WTC11 (cell line): ENCODE measurements around the gene GPX5. TPM values are rescaled to one million over a fixed set of nuclear protein-coding genes. Genes with fewer than 3 reads are reported as not detected.

ENCODE experiments used
- ATAC-seq: fragments of 200-7000 bp; cut with Tn5 transposase; 2 replicates; pipeline ENCODE4 v1.10.0; 2021; ENCODE audit warnings: mild to moderate bottlenecking, moderate library complexity
- CTCF ChIA-PET: fragments of 300-600 bp; sonication (Branson Sonifier 250); formaldehyde crosslinking; loops from one replicate; lab custom pipeline; 2021; ENCODE audit warnings: antibody characterized with exemption; lab: Charles Lee
- POLR2A ChIA-PET: fragments of 350-600 bp; sonication (Branson Sonifier 250); formaldehyde crosslinking; loops from one replicate; lab custom pipeline; 2021; ENCODE audit warnings: antibody characterized with exemption; lab: Charles Lee
- DNase-seq: peaks from one replicate; pipeline ENCODE4 v3.0.0; 2021; ENCODE audit warnings: low spot score
- H3K27ac Mint-ChIP-seq: 2 replicates; pipeline ENCODE4 v1.8.0; 2021; ENCODE audit warnings: mixed read lengths
- H3K27me3 Mint-ChIP-seq: 2 replicates; pipeline ENCODE4 v1.8.0; 2021; ENCODE audit warnings: low read depth, mild to moderate bottlenecking, moderate library complexity, mixed read lengths
- H3K36me3 Mint-ChIP-seq: 2 replicates; pipeline ENCODE4 v1.8.0; 2021; ENCODE audit warnings: mixed read lengths
- H3K4me1 Mint-ChIP-seq: 2 replicates; pipeline ENCODE4 v1.8.0; 2022; ENCODE audit warnings: mixed read lengths
- H3K4me3 Mint-ChIP-seq: 2 replicates; pipeline ENCODE4 v1.8.0; 2021; ENCODE audit warnings: mild to moderate bottlenecking, moderate library complexity, mixed read lengths
- H3K9me3 Mint-ChIP-seq: 2 replicates; pipeline ENCODE4 v1.8.0; 2021; ENCODE audit warnings: mixed read lengths
- CBFB ChIP-seq: sonication (generic); formaldehyde crosslinking; IDR thresholded peaks from 2 replicates; pipeline ENCODE4 v1.8.1; 2022; ENCODE audit warnings: mild to moderate bottlenecking, low read depth, missing genetic modification reagents
- CREB1 ChIP-seq: sonication (generic); formaldehyde crosslinking; IDR thresholded peaks from 2 replicates; pipeline ENCODE4 v1.8.0; 2023; ENCODE audit warnings: mild to moderate bottlenecking, missing genetic modification reagents
- ELF4 ChIP-seq: sonication (generic); formaldehyde crosslinking; IDR thresholded peaks from 2 replicates; pipeline ENCODE4 v1.8.1; 2022; ENCODE audit warnings: low read depth, mild to moderate bottlenecking, moderate library complexity, missing genetic modification reagents
- EMX1 ChIP-seq: fragments of 250-450 bp; sonication (Bioruptor Pico); IDR thresholded peaks from 2 replicates; pipeline ENCODE4 v1.8.0; 2021; ENCODE audit warnings: mild to moderate bottlenecking
- FOXK1 ChIP-seq: sonication (generic); formaldehyde crosslinking; IDR thresholded peaks from 2 replicates; pipeline ENCODE4 v1.8.0; 2022; ENCODE audit warnings: mild to moderate bottlenecking, moderate library complexity, missing genetic modification reagents
- FOXP1 ChIP-seq: sonication (generic); formaldehyde crosslinking; IDR thresholded peaks from 2 replicates; pipeline ENCODE4 v1.8.0; 2022; ENCODE audit warnings: missing genetic modification reagents, mild to moderate bottlenecking, moderate library complexity, borderline replicate concordance
- JUN ChIP-seq: sonication (generic); formaldehyde crosslinking; IDR thresholded peaks from 2 replicates; pipeline ENCODE4 v1.8.0; 2023; ENCODE audit warnings: mild to moderate bottlenecking, missing genetic modification reagents
- NFE2L1 ChIP-seq: sonication (generic); formaldehyde crosslinking; IDR thresholded peaks from 2 replicates; pipeline ENCODE4 v1.8.1; 2023; ENCODE audit warnings: missing genetic modification reagents
- OVOL2 ChIP-seq: fragments of 250-450 bp; sonication (Bioruptor Pico); IDR thresholded peaks from 2 replicates; pipeline ENCODE4 v1.9.0; 2021; ENCODE audit warnings: mild to moderate bottlenecking, borderline replicate concordance
- RELA ChIP-seq: sonication (generic); formaldehyde crosslinking; IDR thresholded peaks from 2 replicates; pipeline ENCODE4 v1.8.1; 2022; ENCODE audit warnings: missing genetic modification reagents, mild to moderate bottlenecking, borderline replicate concordance
- TEAD1 ChIP-seq: sonication (generic); formaldehyde crosslinking; IDR thresholded peaks from 2 replicates; pipeline ENCODE4 v1.8.0; 2022; ENCODE audit warnings: mild to moderate bottlenecking, missing genetic modification reagents
- ZNF396 ChIP-seq: fragments of 250-450 bp; sonication (Bioruptor Pico); IDR thresholded peaks from 2 replicates; pipeline ENCODE4 v1.8.0; 2021; ENCODE audit warnings: mild to moderate bottlenecking, moderate library complexity, borderline replicate concordance
- total RNA-seq: library from RNA; stranded (reverse); gene quantifications from 3 replicates; pipeline ENCODE4 v1.2.3, GENCODE V29; 2021
- TF ChIP-seq, protein P1 (sequence below): fragments of 250-450 bp; sonication (Bioruptor Pico); conservative IDR thresholded peaks from 2 replicates; pipeline ENCODE4 v1.9.0; 2021; ENCODE audit warnings: mild to moderate bottlenecking
- TF ChIP-seq, protein P2 (sequence below): sonication (generic); formaldehyde crosslinking; IDR thresholded peaks from 2 replicates; pipeline ENCODE4 v1.8.1; 2023; ENCODE audit warnings: mild to moderate bottlenecking, missing genetic modification reagents, moderate library complexity
- TF ChIP-seq, protein P3 (sequence below): fragments of 250-450 bp; sonication (Bioruptor Pico); IDR thresholded peaks from 2 replicates; pipeline ENCODE4 v1.8.0; 2021; ENCODE audit warnings: mild to moderate bottlenecking
- TF ChIP-seq, protein P4 (sequence below): sonication (generic); formaldehyde crosslinking; IDR thresholded peaks from 2 replicates; pipeline ENCODE4 v1.8.0; 2023; ENCODE audit warnings: mild to moderate bottlenecking, missing genetic modification reagents
- TF ChIP-seq, protein P5 (sequence below): sonication (generic); formaldehyde crosslinking; IDR thresholded peaks from 2 replicates; pipeline ENCODE4 v1.8.1; 2022; ENCODE audit warnings: mild to moderate bottlenecking, moderate library complexity, missing genetic modification reagents

GPX5 gene
- total RNA-seq, 1 experiment from 2014 or later = not detected

DNA sequence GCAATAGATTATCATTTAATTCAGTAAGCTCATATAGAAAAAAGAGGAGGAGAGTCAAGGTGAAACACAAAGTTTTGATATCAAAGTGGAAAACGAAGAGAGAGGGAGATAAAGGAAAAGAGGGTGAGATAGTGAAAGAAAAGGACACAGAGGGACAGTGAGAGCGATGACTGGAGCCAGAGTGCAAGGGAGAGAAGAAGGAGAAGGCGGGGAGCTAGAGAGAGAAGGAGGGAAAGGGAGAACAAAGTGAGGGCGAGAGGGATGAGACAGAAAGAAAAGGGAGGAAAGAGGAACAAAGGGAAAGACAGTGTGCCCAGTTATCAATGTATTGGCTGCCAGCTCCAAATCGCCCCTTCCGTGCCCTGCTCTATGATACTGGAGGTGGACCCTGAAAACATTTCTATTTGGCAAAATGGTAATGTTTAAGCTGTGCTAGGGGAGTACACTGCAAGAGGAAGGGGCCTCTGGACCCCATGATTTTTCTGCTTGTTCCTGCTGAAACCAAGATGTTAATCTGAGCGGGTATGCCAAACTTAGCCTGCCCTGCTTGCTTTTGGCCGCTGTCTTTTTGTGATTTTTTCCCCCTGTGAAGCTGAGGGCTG, 27.8 kb downstream of the GPX5 start (continued):
- TF ChIP-seq, protein P1, sequence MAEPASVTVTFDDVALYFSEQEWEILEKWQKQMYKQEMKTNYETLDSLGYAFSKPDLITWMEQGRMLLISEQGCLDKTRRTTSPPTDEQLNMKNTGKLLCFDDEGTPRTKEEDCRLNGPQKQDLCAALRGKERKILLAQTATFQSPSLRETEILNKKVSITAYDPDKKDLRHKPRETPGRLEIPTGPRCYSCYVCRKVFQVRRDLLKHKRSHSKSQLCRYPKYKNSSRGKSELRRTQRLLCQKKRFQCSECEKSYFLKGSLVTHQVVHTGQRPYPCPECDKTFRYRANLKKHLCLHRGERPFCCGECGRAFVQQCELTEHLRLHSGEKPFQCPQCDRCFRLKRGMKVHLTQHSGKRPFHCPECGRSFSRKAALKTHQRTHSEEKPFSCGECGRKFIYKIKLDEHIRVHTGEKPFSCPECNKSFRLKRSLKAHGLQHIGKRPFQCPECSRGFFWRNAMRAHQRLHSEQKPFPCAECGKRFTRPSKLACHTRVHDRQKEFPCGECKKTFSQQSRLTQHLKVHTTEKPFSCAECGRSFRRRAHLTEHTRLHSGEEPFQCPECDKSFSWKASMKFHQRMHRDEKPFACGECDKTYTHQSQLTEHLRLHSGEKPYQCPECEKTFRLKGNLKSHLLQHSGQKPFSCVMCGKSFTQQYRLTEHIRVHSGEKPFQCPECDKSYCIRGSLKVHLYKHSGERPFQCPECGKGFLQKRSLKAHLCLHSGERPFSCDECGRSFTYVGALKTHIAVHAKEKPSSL = no peak
- TF ChIP-seq, protein P2, sequence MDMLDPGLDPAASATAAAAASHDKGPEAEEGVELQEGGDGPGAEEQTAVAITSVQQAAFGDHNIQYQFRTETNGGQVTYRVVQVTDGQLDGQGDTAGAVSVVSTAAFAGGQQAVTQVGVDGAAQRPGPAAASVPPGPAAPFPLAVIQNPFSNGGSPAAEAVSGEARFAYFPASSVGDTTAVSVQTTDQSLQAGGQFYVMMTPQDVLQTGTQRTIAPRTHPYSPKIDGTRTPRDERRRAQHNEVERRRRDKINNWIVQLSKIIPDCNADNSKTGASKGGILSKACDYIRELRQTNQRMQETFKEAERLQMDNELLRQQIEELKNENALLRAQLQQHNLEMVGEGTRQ (CRISPR knock-in tag) = no peak
- TF ChIP-seq, protein P3, sequence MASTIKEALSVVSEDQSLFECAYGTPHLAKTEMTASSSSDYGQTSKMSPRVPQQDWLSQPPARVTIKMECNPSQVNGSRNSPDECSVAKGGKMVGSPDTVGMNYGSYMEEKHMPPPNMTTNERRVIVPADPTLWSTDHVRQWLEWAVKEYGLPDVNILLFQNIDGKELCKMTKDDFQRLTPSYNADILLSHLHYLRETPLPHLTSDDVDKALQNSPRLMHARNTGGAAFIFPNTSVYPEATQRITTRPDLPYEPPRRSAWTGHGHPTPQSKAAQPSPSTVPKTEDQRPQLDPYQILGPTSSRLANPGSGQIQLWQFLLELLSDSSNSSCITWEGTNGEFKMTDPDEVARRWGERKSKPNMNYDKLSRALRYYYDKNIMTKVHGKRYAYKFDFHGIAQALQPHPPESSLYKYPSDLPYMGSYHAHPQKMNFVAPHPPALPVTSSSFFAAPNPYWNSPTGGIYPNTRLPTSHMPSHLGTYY = no peak

DNA sequence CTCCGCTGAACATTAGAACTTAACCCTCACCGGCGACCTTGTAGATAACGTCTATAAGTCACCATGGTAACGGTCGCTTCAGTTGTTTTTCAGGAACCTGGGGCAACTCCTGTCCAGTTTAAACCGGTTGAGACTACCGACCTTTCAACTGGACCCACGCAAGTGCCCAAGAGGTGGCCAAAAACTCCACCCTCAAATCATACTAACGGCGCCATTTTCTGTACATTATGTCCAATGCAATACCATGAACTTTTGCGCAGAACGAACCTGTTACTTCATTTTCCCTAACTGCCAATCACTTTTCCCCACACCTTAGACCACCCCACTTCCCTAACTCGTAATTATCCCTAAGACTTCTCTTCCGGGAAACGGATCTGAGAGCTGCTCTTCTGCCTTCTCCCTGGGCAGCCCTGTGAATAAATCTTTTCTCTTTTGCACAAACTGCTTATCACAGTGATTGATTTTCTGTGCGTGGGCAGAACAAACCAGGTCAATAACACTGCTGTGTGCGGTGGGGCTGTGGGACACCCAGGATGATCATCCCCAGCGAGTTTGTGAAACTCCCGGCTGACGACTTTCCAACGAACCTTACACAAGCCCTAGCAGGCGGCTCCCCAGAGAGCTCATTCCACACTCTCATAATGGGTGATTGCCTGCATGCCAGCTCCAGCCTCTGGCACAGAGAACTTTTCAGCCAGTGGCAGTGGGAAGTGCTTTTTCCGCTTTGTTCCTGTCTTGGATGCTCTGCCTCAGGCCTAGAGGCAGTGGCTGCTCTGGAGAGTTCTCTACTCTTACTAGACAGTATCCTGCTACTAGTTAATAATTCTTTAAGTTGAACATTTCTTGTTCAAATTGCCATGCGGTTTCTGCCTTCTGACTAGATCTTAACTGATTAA, 28.6 kb downstream of the GPX5 start:
- POLR2A ChIA-PET = interaction anchor here (0.6 kb wide), 1 partner anchor 868 kb away, joined by 3 read pairs; no protein-coding TSS in a partner anchor
- Mint-ChIP-seq H3K27me3 (peaks cover 69% of the 10 kb centered on the region), H3K9me3 (no peaks in the 10 kb centered on the region), H3K27ac (no peak overlapping the region), H3K36me3 (no peaks in the 10 kb centered on the region), H3K4me3 (peak overlapping the region; percentile 76), H3K4me1 (peaks cover 16% of the 10 kb centered on the region)
- ATAC-seq (no peak; the same call in 1 of the 2 replicates), DNase-seq (no peak)
- no peak for TF ChIP-seq ELF4 (CRISPR knock-in tag)
- TF ChIP-seq EMX1 (CRISPR knock-in tag) = no peak
- TF ChIP-seq FOXP1 = no peak
- no peak for TF ChIP-seq CBFB
- TF ChIP-seq, protein P4, sequence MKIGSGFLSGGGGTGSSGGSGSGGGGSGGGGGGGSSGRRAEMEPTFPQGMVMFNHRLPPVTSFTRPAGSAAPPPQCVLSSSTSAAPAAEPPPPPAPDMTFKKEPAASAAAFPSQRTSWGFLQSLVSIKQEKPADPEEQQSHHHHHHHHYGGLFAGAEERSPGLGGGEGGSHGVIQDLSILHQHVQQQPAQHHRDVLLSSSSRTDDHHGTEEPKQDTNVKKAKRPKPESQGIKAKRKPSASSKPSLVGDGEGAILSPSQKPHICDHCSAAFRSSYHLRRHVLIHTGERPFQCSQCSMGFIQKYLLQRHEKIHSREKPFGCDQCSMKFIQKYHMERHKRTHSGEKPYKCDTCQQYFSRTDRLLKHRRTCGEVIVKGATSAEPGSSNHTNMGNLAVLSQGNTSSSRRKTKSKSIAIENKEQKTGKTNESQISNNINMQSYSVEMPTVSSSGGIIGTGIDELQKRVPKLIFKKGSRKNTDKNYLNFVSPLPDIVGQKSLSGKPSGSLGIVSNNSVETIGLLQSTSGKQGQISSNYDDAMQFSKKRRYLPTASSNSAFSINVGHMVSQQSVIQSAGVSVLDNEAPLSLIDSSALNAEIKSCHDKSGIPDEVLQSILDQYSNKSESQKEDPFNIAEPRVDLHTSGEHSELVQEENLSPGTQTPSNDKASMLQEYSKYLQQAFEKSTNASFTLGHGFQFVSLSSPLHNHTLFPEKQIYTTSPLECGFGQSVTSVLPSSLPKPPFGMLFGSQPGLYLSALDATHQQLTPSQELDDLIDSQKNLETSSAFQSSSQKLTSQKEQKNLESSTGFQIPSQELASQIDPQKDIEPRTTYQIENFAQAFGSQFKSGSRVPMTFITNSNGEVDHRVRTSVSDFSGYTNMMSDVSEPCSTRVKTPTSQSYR (CRISPR knock-in tag) = no peak
- TF ChIP-seq CREB1 = no peak
- no peak for TF ChIP-seq JUN
- no peak for TF ChIP-seq NFE2L1 (CRISPR knock-in tag)
- TF ChIP-seq, protein P5, sequence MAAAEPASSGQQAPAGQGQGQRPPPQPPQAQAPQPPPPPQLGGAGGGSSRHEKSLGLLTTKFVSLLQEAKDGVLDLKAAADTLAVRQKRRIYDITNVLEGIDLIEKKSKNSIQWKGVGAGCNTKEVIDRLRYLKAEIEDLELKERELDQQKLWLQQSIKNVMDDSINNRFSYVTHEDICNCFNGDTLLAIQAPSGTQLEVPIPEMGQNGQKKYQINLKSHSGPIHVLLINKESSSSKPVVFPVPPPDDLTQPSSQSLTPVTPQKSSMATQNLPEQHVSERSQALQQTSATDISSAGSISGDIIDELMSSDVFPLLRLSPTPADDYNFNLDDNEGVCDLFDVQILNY = no peak
- TF ChIP-seq ZNF396 (CRISPR knock-in tag) = no peak
- no peak for TF ChIP-seq FOXK1 (CRISPR knock-in tag)
- TF ChIP-seq TEAD1 (CRISPR knock-in tag) = no peak
- TF ChIP-seq OVOL2 (CRISPR knock-in tag) = no peak
- no peak for TF ChIP-seq RELA
- CTCF ChIA-PET = interaction anchor here (1.1 to 4.2 kb wide), 3 partner anchors 12 to 81 kb away, joined by 3 to 24 read pairs (median 3); no protein-coding TSS in a partner anchor
